Epithelial cell of proximal tubule (primary cell): Measurements from ENCODE around the gene PDHB. TPM values are rescaled to one million over a fixed set of nuclear protein-coding genes. Genes with fewer than 3 reads are reported as not detected.

Experiments
- DNase-seq: peaks from one replicate; pipeline ENCODE4 v3.0.0-alpha.2; 2011; ENCODE audit warnings: low read depth
- H3K4me3 ChIP-seq: 2 replicates; pipeline ENCODE4 v1.5.1; 2011; ENCODE audit warnings: low read depth, mild to moderate bottlenecking, low read length
- total RNA-seq: library from RNA; depleted of rRNA; stranded (reverse); fragments of >200 nt; gene quantifications from 2 replicates; pipeline ENCODE4 v1.2.3, GENCODE V29; 2015
- TF ChIP-seq, protein P1 (sequence below): conservative IDR thresholded peaks from 2 replicates; pipeline ENCODE4 v1.5.1; 2012; ENCODE audit warnings: low read depth, mild to moderate bottlenecking, low read length

The PDHB gene
- total RNA-seq, 1 donor from 2014 or later: 103 TPM

DNA sequence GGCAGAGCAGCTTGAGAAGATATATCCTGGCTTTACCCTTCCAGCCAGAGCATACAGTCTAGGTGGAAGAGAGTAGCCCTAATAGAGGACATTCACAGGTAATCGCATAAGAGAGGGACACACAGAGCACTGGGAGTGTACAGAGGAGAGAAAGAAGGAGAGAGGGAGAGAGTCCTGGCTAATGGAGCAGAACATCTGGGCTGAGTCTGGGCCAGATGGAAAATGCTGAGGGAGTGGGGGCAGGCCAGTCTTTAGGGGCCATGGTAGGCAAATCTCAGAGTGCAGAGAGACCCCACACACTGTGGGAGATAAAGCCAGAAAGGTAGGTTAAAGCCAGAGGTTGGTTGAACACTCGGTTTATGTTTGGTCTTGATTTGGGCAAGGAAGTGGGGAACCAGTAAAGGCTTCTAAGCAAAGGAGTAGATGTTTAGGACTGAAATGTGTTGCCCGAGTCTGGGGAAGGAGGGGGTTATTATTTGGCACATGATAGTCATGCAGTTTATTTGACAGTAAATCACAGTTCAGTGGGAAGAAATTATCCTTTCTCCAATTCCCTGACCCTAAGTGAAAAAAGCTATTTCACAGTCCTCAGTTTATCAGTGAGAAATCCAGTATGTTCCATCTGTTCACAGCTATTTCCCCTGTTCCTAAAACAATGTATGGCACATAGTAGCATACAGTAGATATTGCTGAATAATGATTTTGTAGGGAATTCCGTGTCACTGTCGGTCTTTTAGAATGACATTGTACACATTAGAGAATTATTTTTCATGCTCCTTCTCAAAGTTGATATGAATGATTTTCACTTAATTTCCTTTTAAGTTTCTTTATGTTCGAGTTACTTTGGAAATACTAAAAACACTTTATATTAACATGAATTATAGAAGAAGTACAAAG, 45.7 kb downstream of the PDHB start:
- TF ChIP-seq, protein P1, sequence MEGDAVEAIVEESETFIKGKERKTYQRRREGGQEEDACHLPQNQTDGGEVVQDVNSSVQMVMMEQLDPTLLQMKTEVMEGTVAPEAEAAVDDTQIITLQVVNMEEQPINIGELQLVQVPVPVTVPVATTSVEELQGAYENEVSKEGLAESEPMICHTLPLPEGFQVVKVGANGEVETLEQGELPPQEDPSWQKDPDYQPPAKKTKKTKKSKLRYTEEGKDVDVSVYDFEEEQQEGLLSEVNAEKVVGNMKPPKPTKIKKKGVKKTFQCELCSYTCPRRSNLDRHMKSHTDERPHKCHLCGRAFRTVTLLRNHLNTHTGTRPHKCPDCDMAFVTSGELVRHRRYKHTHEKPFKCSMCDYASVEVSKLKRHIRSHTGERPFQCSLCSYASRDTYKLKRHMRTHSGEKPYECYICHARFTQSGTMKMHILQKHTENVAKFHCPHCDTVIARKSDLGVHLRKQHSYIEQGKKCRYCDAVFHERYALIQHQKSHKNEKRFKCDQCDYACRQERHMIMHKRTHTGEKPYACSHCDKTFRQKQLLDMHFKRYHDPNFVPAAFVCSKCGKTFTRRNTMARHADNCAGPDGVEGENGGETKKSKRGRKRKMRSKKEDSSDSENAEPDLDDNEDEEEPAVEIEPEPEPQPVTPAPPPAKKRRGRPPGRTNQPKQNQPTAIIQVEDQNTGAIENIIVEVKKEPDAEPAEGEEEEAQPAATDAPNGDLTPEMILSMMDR: no peak
- H3K4me3 ChIP-seq: no peak overlapping the region
- no peak for DNase-seq

DNA sequence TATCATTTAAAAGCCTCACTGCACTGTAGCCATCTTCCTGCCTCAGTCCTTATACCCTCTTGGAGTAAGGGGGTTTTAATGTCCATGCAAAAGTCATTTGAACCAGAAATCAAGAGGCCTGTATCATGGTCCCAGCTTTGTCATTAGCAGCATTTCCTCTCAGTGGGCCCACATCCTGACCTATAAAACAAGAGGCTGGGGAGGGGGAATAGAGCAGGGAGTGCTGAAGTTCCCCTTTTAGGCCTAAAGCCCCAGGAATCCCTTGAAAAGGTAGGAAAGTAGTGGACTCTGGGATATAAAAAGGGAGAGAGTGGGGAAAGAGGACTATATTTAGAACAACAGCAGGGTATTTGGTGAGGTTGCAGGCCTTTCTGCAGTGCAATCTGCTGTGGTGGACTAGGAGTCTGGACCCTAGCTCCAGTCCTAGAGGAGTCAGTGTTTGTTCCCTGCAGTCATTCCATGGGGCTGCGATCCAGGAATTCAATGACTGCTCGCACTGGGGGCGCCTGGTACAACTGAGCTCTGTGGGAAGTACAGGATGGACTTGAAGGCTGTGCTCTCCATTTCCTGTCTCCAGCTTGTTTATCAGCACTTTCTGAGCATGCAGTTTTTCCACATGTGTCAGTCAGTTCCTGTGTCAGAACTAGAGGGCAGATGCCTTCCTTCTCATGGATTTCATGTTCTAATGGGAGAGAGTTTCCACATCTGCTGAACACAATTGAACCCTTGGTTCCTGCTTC, 46.8 kb downstream of the PDHB start:
- TF ChIP-seq, protein P1: no peak
- H3K4me3 ChIP-seq: no peak overlapping the region
- peak; percentile 19 for DNase-seq

DNA sequence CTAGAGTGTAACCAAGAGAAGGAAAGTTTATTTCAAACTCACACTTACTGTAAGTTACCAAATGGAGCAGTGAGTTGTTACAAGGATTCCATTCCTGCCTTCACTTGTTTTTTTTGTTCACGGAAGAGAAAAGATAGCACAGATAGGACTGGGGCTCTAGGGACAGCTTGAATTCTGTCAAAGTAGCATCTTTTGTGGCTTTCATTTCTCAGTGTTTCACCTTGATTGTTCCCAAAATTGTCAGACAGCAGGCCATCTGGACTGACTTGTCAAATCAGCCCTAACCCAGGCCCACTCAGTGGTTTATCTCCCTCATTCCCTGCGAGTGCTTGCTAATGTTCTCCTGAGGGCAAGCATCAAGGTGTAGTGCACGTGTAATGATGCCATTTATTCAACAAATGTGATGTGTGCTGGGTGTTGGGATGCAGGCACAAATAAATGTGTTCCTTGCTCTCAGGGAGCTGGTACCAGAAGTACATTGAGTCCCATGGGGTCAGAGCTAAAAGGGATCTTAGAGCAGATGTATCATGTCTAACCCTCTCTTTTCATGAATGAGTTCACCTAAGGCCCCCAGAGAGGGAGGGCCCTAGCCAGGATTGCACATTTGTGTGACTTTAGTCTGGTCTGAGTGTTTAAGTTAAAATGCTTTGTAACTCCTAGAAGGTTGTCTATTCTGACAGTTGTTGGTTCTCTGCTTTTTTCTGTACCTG, 49.1 kb downstream of the PDHB start:
- DNase-seq: no peak
- no peak overlapping the region for H3K4me3 ChIP-seq
- TF ChIP-seq, protein P1: no peak

DNA sequence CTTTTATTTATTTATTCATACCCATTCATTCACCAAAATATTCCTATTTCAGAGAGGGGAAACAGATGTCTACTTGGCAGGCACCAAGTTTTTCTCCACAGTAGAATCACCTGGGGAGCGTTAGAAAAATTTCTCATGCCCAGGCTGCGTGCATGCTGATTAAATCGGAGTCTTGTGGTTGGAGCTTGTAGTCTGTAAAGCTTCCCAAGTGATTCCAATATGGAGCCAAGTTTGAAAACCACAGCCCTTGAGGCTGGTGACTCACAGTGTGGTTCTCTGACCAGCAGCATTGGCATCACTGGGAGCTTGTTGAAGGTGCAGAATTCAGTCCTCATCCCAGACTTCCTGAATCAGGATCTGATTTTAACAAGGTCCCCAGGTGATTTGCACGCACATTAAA, 49.7 kb downstream of the PDHB start:
- no peak overlapping the region for H3K4me3 ChIP-seq
- DNase-seq: peak; percentile 96

DNA sequence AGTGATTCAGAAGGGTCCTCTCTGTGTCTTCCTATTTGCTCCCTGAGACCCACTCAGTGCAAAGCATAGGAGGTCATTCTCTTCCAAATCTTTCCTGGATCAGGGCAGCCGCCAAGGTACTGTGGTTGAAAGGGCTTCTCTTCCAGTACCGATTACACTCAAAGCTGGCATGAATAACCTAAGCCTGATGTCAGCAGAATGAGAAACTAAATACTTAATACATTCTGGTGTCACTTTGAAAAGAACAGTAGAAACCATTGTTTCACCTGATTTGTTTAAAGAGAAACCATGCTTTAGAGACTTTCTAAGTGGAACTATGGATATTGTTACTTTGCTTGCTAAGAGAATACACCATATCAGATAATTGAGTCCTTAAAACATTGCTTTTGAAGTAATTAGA, 50.2 kb downstream of the PDHB start:
- DNase-seq: peak; percentile 36
- TF ChIP-seq, protein P1: no peak
- no peak overlapping the region for H3K4me3 ChIP-seq

More for the DNA sequence above, 49.7 kb downstream of the PDHB start:
- TF ChIP-seq, protein P1: no peak

DNA sequence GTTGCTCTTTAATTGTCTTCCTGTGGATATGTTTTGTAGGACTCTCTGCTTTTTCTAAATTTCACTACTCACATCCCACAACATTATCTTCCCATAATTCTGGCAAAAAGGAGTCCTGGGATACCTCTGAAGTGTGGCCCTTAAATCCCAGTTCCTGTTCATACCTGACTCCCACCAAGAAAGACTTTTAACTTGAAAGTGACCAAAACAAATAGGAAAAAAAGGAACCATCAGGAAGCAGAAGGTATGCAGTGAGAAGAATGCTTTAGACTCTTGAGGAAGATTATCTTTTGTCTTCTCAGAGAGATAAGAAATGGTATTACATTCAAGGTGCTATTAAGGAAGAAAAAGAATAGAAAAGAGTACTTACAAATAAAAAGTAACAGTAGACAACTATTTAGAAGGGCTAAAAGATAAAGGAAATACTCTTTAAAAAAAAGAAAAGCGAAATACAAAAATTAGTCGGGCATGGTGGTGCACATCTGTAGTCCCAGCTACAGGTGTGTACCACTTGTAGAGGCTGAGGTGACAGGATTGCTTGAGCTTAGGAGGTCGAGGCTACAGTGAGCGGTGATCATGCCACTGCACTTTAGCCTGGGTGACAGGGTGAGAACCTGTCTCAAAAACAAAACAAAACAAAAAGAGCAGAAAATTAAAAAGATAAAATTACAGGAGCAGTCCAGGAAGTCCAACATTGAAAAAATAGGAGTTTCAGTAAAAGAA, 54.1 kb downstream of the PDHB start:
- DNase-seq: no peak
- TF ChIP-seq, protein P1: no peak
- no peak overlapping the region for H3K4me3 ChIP-seq
